Activated T-cell treated with anti-CD3 and anti-CD28 coated beads, Interleukin-2, amount 50 U/mL, for 4 hours (primary cell): ENCODE data around the gene ATP11A. TPM values are rescaled to one million over a fixed set of nuclear protein-coding genes. Genes with fewer than 3 reads are reported as not detected.

ENCODE experiments used
- ATAC-seq, 2 donors: fragments of 200-7000 bp; cut with Tn5 transposase; one replicate each; pipeline ENCODE4 v1.10.0; 2021
- DNase-seq: peaks from one replicate; pipeline ENCODE4 v3.0.0-alpha.2; 2020
- H3K27me3 Mint-ChIP-seq: one replicate; pipeline ENCODE4 v1.8.0; 2021; ENCODE audit warnings: low read depth, mixed read lengths
- H3K36me3 Mint-ChIP-seq: one replicate; pipeline ENCODE4 v1.8.0; 2022; ENCODE audit warnings: mixed read lengths; ENCODE audit not compliant: insufficient read depth
- H3K4me1 Mint-ChIP-seq: one replicate; pipeline ENCODE4 v1.8.0; 2021; ENCODE audit warnings: low read depth, mixed read lengths
- H3K4me3 Mint-ChIP-seq: one replicate; pipeline ENCODE4 v1.8.0; 2021; ENCODE audit warnings: mild to moderate bottlenecking, moderate library complexity, mixed read lengths
- H3K9me3 Mint-ChIP-seq: one replicate; pipeline ENCODE4 v1.8.0; 2021; ENCODE audit warnings: mixed read lengths
- total RNA-seq, 3 donors: library from RNA; stranded (reverse); gene quantifications; one replicate each; pipeline ENCODE4 v1.2.1, GENCODE V29; 2021

ATP11A gene
- total RNA-seq, 3 donors from 2014 or later = 34.7 to 40.8 (median 35.6) TPM

DNA sequence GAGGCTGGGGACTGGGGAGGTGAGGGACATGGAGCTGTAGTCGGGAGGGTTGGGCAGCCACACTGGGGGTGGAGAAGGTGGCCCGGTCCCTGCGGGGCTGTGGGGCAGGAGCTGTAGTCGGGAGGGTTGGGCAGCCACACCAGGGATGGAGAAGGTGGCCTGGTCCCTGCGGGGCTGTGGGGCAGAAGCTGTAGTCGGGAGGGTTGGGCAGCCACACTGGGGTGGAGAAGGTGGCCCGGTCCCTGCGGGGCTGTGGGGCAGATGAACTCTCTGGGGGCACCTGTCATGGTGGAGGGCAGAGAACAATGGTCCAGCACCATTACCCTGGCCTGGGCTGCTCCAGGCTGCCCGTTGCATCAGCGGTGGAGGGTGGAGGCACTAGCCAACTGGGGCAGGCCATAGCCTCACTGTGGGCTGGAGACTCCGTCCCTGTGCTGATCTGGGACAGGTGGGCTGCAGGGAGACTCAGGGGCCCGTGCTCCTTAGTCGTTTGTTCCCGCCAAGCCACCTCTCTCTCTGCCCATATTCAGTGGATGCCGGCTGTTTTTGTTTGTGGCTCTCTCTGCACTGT is 51.4 kb downstream of the ATP11A start:
- H3K4me3 Mint-ChIP-seq = no peak overlapping the region
- no peak for ATAC-seq
- no peaks in the 10 kb centered on the region for H3K27me3 Mint-ChIP-seq
- DNase-seq = no peak
- no peaks in the 10 kb centered on the region for H3K36me3 Mint-ChIP-seq
- peaks cover 25% of the 10 kb centered on the region for H3K4me1 Mint-ChIP-seq
- no peaks in the 10 kb centered on the region for H3K9me3 Mint-ChIP-seq

DNA sequence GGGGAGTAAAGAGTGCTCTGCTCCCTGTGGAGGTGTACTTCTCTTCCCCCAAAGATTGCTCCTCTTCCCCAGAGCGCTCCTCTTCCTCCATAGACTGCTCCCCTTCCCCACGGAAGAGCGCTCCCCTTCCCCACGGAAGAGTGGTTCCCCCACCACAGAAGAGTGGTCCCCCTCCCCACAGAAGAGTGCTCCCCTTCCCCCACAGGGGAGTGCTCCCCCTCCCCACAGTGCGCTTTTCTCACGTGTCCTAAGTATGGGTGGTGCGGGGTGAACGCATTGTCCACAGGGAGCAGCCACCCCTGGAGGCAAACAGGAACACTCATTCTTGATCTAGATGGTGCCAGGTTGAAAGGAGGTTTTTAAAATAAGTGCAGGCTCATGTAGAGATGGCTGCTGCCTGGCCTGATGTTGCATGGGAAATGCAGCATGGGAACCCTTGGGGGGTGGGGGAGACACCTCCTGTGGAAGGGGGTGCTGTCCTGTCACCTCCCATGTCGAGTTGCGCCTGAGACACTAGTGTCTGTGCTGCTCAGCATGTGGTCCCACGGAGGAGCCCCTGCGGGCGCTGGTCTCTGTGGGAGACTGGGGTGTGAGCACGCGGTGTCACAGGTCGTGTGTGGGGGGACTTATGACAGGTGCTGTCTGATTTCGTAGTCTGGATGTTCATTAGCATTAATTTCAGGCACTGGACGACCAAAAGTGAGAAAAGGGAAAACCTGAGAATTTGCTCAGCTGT is 52.2 kb downstream of the ATP11A start:
- DNase-seq (no peak), ATAC-seq (no peak)
- Mint-ChIP-seq H3K4me1 (peaks cover 25% of the 10 kb centered on the region), H3K27me3 (no peaks in the 10 kb centered on the region), H3K36me3 (no peaks in the 10 kb centered on the region), H3K4me3 (no peak overlapping the region), H3K9me3 (no peaks in the 10 kb centered on the region)

DNA sequence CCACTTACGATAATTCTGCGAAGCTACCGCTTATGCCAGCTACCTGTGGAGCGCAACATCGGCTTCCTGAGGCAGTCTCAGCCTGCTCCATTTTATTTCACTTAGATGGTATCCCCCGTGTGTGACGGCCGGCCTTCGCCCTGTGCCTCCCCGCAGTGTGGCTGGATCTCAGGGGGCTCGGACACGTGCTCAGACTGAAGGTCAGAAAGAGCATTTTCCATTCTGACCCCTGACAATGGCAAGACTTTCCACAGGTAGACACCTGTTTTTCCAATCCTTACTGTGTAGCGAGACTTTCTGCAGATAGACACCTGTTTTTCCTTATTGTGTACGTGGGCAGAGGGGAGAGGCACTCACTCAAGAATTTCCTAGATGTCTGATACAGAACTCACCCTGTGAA is 52.7 kb downstream of the ATP11A start:
- Mint-ChIP-seq H3K4me1 (peaks cover 21% of the 10 kb centered on the region), H3K9me3 (no peaks in the 10 kb centered on the region), H3K36me3 (no peaks in the 10 kb centered on the region), H3K4me3 (no peak overlapping the region), H3K27me3 (no peaks in the 10 kb centered on the region)
- no peak for DNase-seq
- no peak for ATAC-seq

DNA sequence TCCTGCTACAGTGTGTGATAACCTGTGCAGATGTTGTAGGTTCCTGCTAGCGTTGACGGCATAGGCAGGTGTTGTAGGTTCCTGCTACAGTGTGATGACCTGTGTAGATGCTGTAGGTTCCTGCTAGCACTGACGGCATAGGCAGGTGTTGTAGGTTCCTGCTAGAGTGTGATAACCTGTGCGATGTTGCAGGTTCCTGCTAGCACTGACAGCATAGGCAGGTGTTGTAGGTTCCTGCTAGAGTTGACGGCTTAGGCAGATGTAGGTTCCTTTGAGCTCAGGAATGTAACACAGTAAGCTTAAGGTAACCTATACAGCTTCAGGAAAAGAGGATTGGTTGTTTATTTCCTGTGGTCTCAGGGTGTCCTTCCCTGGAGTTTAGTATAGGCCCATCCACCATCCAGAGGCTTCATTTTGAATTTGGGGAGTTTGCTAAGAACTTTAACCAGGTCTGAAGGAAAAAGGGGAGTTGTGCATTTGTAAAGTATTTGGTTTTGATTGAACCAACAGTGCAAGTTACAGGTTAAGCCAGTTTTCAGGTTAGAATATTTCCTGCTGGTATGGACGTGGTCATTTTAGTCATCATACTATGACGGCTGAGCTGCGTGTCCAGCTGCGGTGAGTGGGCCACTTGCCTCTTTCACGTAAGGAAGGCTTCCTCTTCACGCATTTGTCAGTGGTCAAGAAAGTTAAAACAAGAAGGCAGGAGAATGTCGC is 53.8 kb downstream of the ATP11A start:
- DNase-seq (no peak), ATAC-seq (no peak)
- no peak overlapping the region for H3K4me3 Mint-ChIP-seq
- H3K36me3 Mint-ChIP-seq = no peaks in the 10 kb centered on the region
- no peaks in the 10 kb centered on the region for H3K27me3 Mint-ChIP-seq
- peaks cover 21% of the 10 kb centered on the region for H3K4me1 Mint-ChIP-seq
- H3K9me3 Mint-ChIP-seq = no peaks in the 10 kb centered on the region

DNA sequence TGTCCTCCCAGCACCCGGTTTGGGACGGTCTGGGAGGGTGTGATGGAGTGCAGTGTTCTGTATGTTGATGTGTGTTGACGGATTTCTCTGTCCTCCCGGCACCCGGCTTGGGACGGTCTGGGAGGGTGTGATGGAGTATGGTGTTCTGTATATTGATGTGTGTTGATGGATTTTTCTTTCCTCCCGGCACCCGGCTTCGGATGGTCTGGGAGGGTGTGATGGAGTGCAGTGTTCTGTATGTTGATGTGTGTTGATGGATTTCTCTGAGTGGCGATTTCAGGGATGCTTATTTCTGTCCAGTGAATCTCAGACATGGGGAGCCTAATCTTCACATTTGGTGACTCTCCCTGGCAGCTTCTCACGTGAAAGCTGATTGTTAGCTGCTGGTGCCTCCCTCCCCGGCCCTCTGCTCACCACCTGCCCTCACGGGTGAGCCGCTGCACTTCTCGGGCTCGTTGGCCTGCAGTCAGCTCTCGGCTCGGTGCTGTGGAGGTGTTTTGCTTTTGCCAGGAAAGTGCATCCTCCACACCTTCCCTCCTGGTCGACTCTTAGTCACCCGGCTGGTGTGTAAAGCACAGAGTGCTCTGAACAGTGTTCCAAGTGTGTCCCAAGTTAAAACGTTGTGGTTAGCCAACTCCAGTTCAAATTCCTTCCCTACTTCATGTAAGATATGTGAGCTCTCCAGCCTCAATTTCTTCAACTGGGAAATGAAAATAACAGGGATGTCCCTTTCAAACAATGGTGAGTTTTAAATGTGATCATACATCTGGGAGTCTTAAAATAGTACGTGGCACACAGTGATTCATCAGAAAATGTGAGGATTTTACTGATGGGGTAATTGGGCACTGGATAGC is 54.6 kb downstream of the ATP11A start:
- H3K9me3 Mint-ChIP-seq = no peaks in the 10 kb centered on the region
- ATAC-seq (no peak), DNase-seq (no peak)
- H3K4me1 Mint-ChIP-seq = peaks cover 18% of the 10 kb centered on the region
- H3K4me3 Mint-ChIP-seq = no peak overlapping the region
- H3K27me3 Mint-ChIP-seq = no peaks in the 10 kb centered on the region
- no peaks in the 10 kb centered on the region for H3K36me3 Mint-ChIP-seq

DNA sequence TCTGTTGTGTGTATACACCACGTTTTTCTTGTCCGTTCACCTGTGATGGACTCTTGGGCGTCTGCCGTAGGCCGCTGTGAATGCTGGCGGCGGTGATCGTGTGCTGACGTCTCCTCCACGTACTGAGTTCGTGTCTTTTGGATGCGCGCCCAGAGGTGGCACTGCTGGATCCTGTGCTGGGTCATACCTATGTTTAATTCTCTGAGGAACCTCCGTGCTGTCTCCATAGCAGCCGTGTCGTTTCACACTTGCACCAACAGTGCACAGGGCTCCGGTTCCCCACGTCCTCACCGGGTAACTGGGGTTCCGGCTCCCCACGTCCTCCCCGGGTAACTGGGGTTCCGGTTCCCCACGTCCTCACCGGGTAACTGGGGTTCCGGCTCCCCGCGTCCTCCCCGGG is 56.2 kb downstream of the ATP11A start:
- H3K36me3 Mint-ChIP-seq = no peaks in the 10 kb centered on the region
- no peak overlapping the region for H3K4me3 Mint-ChIP-seq
- no peaks in the 10 kb centered on the region for H3K27me3 Mint-ChIP-seq
- H3K9me3 Mint-ChIP-seq = no peaks in the 10 kb centered on the region
- DNase-seq (no peak), ATAC-seq (no peak)
- H3K4me1 Mint-ChIP-seq = peaks cover 13% of the 10 kb centered on the region

DNA sequence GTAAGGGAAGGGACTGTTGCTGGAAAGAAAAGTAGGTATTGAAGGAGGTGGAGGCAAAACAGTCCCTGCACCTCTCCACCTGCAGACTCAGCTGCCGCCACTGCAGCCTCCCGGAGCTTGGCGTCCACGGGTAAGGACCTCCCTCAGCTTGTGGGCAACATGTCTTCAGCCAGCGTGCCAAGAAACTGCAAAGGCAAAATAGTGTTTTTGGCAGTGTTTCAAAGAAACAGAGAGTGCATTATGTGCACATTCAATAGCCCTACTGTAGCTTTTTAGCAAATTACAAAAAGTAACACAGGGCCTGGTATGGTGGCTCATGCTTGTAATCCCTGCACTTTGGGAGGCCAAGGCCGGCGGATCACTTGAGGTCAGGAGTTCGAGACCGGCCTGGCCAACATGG is 57.4 kb downstream of the ATP11A start:
- DNase-seq (no peak), ATAC-seq (no peak)
- no peaks in the 10 kb centered on the region for H3K36me3 Mint-ChIP-seq
- H3K4me3 Mint-ChIP-seq = no peak overlapping the region
- no peaks in the 10 kb centered on the region for H3K9me3 Mint-ChIP-seq
- peaks cover 19% of the 10 kb centered on the region for H3K4me1 Mint-ChIP-seq
- H3K27me3 Mint-ChIP-seq = no peaks in the 10 kb centered on the region

DNA sequence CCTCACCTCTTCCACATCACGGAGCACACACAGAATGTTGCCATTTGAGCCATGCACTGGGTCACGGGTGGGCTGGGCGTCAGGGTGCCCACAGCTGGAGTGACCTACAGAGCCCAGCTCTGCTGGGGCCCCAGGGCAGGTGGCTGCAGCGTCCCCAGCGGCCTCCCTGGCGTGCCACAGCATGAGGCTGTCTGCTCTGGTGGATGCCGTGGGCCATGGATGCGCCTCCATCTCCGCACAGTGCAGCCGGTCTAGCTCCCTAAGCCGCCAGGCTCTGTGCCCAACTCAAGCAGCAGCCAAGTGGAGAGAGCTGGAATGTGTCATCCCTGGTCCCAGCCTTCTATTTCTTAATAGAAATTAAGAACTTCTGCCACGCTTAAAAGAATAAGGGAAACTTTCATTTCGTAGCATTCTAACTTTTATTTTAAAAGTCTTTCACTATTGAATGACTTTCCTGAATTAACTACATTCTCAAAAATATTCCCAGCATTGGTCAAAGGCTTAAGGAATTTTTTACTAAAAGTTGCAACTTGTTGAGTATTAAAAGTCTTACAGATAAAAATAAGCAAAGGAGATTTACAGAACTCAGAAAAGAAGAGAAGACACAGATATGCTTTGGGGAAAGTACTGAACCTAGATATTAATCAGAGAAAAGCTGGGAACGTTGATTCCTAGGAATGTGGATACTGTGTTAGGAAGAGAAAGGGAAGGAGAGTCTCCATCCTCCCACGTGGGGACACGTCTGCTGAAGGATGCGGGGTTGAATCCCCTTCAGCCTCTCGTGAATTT is 59.3 kb downstream of the ATP11A start:
- no peaks in the 10 kb centered on the region for H3K27me3 Mint-ChIP-seq
- no peaks in the 10 kb centered on the region for H3K36me3 Mint-ChIP-seq
- no peaks in the 10 kb centered on the region for H3K9me3 Mint-ChIP-seq
- DNase-seq (no peak), ATAC-seq (no peak)
- H3K4me3 Mint-ChIP-seq = no peak overlapping the region
- peaks cover 17% of the 10 kb centered on the region for H3K4me1 Mint-ChIP-seq

DNA sequence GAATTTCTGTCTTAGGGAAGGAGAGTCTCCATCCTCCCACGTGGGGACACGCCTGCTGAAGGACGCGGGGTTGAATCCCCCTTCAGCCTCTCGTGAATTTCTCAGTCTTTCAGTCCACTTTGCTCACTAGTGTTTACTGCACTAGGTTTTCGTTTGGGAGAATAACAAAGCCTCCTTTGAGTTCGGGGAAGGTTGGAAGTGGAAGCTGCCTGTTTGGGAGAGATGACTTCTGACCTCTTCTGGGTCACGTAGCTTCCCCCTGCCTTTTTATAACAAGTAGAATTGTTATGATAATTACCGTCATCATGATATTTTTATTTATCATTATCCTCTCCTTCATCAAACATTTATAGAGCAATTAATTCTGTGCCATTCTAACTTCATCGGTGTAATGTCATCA is 60.7 kb downstream of the ATP11A start:
- peaks cover 17% of the 10 kb centered on the region for H3K4me1 Mint-ChIP-seq
- DNase-seq (no peak), ATAC-seq (no peak)
- no peak overlapping the region for H3K4me3 Mint-ChIP-seq
- H3K27me3 Mint-ChIP-seq = no peaks in the 10 kb centered on the region
- H3K36me3 Mint-ChIP-seq = no peaks in the 10 kb centered on the region
- H3K9me3 Mint-ChIP-seq = no peaks in the 10 kb centered on the region

DNA sequence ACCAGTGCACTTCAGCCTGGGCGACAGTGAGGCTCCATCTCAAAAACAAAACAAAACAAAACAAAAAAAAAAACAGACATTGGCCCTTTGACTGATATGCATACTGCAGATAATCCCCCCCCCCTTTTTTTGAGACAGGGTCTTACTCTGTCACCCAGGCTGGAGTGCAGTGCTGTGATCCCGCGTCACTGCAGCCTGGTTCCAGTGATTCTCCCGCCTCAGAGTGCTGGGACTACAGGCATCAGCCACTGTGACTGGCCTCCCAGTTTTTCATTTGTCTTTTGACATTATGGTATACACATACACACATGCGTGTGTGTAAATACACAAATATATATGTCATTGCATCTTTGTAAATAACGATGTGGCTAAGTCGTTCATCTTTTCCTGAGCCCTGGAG is 61.8 kb downstream of the ATP11A start:
- ATAC-seq (no peak), DNase-seq (no peak)
- Mint-ChIP-seq H3K4me3 (no peak overlapping the region), H3K27me3 (no peaks in the 10 kb centered on the region), H3K36me3 (no peaks in the 10 kb centered on the region), H3K9me3 (no peaks in the 10 kb centered on the region), H3K4me1 (peaks cover 17% of the 10 kb centered on the region)

DNA sequence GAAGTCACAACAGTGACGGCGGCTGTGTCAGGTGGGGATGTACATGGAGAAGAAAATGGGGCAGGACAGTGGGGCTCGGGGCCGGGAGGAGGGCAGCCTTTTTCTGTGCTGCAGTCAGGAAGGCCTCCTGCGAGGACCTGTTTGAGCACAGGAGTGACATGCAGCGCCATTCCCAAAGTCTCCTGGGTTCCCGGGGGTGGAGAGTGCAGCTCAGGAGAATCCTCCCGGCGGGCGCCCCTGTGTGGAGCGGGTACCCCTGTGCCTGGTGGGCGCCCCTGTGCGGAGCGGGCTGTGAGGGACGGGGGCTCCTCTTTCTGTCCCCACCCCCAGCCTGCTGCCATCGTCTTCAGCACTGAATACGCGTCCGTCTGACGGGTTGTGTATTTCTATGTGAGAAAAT is 62.4 kb downstream of the ATP11A start:
- H3K4me1 Mint-ChIP-seq = peaks cover 17% of the 10 kb centered on the region
- ATAC-seq (no peak), DNase-seq (no peak)
- no peak overlapping the region for H3K4me3 Mint-ChIP-seq
- H3K27me3 Mint-ChIP-seq = no peaks in the 10 kb centered on the region
- no peaks in the 10 kb centered on the region for H3K36me3 Mint-ChIP-seq
- H3K9me3 Mint-ChIP-seq = no peaks in the 10 kb centered on the region

DNA sequence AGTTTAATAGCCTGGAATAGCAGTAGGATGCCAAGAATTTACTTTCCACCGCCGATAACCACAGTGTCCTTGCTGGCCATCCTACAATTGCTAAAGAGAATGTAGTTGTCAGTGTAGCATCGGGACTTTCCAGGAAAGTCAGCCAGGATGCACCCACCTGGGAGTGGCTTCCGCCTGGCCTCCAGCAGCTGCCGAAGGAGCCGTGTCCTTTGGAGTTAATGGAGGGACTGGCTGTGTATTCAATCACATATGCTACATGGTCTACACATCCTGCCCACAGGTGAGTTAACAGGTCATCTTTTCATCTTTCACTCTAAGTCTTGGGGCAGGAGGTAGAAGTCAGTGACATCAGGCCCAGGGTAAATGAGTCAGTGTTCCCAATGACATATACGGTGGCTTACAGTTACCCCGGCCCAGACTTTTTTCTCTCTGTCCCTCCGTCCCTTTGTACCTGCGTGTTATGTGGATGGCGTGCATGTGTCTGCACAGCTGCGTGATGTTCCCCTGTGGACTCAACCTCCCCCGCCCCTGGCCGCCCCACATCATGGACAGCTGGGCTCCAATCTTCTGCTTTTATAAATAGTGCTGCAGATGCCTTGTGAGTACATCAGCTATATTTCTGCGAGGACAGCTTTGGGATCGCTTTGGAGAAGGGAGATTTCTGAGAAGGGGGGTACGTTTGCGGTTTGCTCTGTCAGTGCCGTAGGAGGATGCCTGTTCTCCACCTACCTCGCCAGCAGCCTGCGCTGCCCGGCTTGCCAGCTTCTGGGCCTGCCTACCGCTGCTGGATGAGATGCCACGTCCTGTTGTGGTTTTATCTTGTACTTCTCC is 63.1 kb downstream of the ATP11A start:
- H3K4me1 Mint-ChIP-seq = peaks cover 19% of the 10 kb centered on the region
- no peaks in the 10 kb centered on the region for H3K9me3 Mint-ChIP-seq
- ATAC-seq = peak; percentile 77 to 87
- H3K4me3 Mint-ChIP-seq = no peak overlapping the region
- no peaks in the 10 kb centered on the region for H3K36me3 Mint-ChIP-seq
- H3K27me3 Mint-ChIP-seq = no peaks in the 10 kb centered on the region
- DNase-seq = no peak

DNA sequence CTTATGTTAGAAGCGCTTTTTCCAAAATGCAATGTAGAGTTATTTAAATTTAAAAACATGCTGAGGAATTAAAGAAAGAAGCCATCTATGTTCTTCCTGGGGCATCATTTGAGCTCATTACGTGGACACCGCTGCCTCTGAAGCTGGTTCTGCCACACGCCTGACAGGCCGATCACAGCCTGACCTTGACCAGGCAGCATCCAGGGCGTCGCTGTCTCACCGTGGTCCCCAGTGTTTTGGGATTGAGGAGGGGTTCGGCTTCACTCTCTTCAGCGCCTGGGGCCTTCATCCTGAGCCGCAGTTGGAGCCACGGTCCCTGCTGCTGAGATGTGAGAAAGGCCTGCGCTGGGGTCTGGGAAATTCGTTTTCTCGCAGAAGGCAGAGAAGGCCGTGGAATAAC is 64.0 kb downstream of the ATP11A start:
- Mint-ChIP-seq H3K9me3 (no peaks in the 10 kb centered on the region), H3K4me3 (no peak overlapping the region), H3K27me3 (no peaks in the 10 kb centered on the region), H3K4me1 (peaks cover 21% of the 10 kb centered on the region), H3K36me3 (no peaks in the 10 kb centered on the region)
- DNase-seq = no peak
- ATAC-seq = no peak
